GM21360 (cell line): ENCODE data around the gene IFI30.

Source experiments
- ATAC-seq: cut with Tn5 transposase; IDR thresholded peaks from one replicate; pipeline ENCODE4 v1.9.1; 2021; ENCODE audit warnings: mild to moderate bottlenecking, moderate library complexity; ENCODE audit not compliant: unreplicated experiment

The IFI30 gene

DNA sequence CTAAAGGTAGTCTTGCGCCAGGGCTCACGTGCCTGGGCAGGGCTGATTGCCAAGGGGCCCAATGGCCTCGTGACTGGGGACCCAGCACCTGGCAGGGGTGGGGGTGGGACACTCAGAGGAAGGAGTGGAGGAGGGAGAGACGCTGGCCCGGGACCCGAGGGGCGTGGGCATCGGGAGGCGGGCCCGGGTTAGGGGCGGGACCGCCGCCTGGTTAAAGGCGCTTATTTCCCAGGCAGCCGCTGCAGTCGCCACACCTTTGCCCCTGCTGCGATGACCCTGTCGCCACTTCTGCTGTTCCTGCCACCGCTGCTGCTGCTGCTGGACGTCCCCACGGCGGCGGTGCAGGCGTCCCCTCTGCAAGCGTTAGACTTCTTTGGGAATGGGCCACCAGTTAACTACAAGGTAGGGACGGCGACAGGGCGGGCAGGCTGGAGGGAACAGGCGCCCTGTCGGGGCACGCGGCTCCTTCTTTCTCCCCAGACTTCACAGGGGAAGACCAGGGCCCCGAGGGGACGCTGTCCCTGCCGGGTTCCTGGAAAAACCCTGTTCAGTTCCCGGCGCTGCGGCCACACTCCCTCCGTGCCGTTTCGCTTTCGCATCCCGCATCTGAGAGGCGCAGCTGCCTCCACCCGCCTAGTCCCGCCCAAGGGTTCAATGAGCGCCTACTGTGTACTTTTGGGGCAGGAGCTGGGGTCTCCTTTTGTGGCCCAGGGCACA is at the start of gene IFI30:
TSS of gene IFI30 (plus strand) at position 242 of the 717 bp plus-strand sequence. CDS start at position 271, 29 bp downstream.
- ATAC-seq, result peak; percentile 38

GRCh38 chr19:18123819-18124218 is 49.8 kb upstream of the IFI30 start:
- ATAC-seq, result no peak

DNA sequence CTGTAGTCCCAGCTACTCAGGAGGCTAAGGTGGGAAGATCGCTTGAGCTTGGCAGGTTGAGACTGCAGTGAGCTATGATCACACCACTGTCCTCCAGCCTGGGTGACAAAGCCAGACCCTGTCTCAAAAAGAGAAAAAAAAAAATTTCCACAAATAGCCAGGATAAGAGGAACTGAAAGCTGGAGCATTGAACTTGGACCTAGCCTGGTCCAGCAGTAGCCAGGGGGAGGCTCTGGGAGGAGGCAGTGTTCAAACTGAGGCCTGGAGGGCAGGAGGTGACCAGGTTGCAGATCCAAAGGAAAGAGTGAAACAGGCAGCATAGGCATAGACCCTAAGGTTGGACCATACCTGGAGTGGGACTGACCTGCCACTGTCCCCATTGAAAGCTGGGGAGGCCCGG is 47.5 kb upstream of the IFI30 start:
- no peak for ATAC-seq

DNA sequence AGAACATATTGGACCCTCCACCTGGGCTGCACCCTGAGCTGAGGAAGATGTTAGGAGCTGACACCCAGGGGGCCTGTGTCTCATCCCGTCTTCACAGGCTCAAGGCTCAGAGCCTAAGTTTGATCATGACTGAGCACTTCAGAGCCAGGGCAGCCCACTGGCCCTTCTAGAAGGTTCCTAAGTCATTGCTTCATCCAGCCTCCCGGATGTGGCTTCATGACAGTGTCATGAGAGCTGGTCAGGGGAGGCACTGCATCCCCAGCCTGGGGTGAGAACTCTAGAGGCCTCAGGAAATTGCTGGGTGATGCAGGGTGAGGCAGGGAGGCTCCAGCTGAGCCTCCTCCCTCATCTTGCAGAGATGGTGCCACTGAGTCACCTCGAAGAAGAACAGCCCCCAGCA is 45.6 kb upstream of the IFI30 start:
- ATAC-seq, result no peak

GRCh38 chr19:18128805-18129204 is 44.8 kb upstream of the IFI30 start:
- ATAC-seq, result no peak

DNA sequence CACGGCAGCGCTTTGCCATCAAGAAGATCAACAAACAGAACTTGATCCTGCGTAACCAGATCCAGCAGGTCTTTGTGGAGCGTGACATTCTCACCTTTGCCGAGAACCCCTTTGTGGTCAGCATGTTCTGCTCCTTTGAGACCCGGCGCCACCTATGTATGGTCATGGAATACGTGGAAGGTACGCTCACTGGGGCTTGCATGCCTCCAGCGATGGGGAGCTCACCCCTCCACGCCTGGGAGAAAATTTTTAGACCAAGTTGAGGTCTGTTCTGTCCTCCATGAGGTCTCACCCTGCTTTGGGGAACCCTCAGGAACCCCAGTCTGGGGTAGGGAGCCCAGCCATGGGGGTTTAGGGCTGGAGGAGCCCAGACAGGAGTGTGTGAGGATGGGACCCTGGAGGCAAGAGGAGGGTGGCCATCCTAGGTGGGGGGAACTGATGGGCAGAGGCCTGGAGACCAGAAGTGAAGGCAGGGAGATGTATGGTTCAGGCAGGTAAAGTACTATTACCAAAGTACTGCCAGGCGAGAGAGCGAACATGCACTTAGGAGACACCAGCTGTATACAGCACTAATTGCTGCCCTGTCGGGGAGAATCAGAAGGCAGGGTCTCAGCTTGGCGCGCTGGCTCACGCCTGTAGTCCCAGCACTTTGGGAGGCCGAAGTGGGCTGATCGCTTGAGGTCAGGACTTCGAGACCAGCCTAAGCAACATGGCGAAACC is 42.9 kb upstream of the IFI30 start:
- ATAC-seq, result no peak

GRCh38 chr19:18131841-18132596 is 41.6 kb upstream of the IFI30 start:
- no peak for ATAC-seq

GRCh38 chr19:18135712-18136584 is 37.7 kb upstream of the IFI30 start:
- no peak for ATAC-seq

- no peak for ATAC-seq
These were observed 36.4 kb upstream of the IFI30 start for GRCh38 chr19:18137242-18137641.

DNA sequence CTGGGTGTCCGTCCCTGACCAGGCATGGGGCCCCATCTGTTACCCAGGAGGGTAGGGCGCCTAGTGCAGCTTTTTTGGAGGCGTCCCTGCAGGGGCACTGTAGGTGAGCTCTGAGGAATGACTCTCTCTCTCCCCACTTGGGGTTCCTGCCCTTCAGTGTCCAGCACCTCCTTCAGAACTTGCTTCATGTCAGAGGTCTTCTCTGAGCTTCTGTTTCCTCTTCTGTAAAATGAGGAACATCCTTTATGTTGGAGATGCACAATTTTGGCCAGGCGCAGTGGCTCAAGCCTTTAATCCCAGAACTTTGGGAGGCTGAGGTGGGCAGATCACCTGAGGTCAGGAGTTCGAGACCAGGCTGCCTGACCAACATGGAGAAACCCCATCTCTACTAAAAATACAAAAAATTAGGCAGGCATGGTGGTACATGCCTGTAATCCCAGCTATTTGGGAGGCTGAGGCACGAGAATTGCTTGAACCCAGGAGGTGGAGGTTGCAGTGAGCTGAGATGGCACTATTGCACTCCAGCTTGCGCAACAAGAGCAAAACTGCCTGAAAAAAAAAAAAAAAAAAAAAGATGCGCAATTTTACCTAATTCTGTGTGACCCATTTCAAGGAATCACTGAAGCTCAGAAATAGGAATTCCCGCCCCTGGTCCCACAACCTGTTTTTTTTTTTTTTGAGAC is 35.8 kb upstream of the IFI30 start:
- no peak for ATAC-seq

GRCh38 chr19:18140473-18140872 is 33.1 kb upstream of the IFI30 start:
- ATAC-seq, result no peak

GRCh38 chr19:18141031-18141430 is 32.6 kb upstream of the IFI30 start:
- no peak for ATAC-seq

DNA sequence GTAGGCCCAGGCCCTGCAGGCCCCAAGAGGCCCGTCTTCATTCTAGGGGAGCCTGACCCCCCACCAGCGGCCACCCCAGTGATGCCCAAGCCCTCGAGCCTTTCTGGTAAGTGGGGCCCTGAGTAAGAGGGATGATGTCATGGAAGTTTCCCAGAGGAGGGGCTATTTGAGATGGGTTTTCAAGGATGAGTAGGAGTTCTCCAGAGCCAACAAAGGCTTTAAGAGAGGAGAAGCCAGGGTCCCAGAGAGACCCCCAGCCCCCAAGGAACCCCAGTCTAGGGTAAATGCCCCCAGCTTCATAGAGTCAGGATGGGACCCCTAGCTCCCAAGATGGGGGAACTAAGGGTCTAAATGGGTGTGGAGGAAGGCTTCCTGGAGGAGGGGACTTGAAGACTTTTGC is 29.7 kb upstream of the IFI30 start:
- ATAC-seq, result no peak

- no peak for ATAC-seq
These were observed 29.3 kb upstream of the IFI30 start for GRCh38 chr19:18144361-18144760.

- no peak for ATAC-seq
These were observed 28.7 kb upstream of the IFI30 start for GRCh38 chr19:18144906-18145305.

- no peak for ATAC-seq
These were observed 28.1 kb upstream of the IFI30 start for GRCh38 chr19:18145391-18145999.

DNA sequence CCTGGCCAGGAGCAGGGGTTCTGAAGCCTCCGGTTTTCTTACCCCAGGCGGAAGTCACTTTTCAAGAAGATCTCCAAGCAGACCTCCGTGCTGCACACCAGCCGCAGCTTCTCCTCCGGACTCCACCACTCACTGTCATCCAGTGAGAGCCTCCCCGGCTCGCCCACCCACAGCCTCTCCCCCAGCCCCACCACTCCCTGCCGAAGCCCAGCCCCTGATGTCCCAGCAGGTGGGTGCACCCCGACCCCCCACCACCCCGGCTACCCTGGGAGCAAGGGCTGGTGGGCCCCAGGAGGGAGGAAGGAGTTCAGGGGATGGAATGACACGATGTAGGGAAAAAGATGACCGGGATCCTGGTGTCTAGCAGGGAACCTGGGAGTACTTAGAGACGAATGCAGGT is 26.2 kb upstream of the IFI30 start:
- ATAC-seq, result no peak

GRCh38 chr19:18149596-18149975 is 24.0 kb upstream of the IFI30 start:
- no peak for ATAC-seq

GRCh38 chr19:18150776-18151624 is 22.6 kb upstream of the IFI30 start:
- ATAC-seq, result no peak
